Esophagus squamous epithelium (tissue), 5 donors: ENCODE measurements around the gene KCTD6. TPM values are rescaled to one million over a fixed set of nuclear protein-coding genes. Genes with fewer than 3 reads are reported as not detected.
"Not testable (repeated sequence)": the region's sequence is repeated elsewhere in the genome, so short reads cannot be mapped to it uniquely, and the experiment has no call there.

ENCODE experiments used
- DNase-seq: peaks from one replicate; lab custom pipeline; 2025; lab: John Stamatoyannopoulos, UW
- H3K27ac ChIP-seq, 4 donors: fragments of 200-600 bp; sonication (generic); one replicate each; pipeline ENCODE4 v1.5.1; 2016 to 2019; ENCODE audit warnings: mild to moderate bottlenecking in 1 of 4
- H3K27me3 ChIP-seq, 4 donors: fragments of 200-600 bp; sonication (generic); 1 replicate in 3 of 4; 2 replicates in 1 of 4; pipeline versions ENCODE4 v1.5.1 to v1.6.0; 2017 to 2021; ENCODE audit warnings: antibody characterized with exemption in 1 of 4
- H3K36me3 ChIP-seq, 3 donors: fragments of 200-600 bp; sonication (generic); one replicate each; pipeline ENCODE4 v1.5.1; 2016 to 2019
- H3K4me1 ChIP-seq, 3 donors: fragments of 200-600 bp; sonication (generic); one replicate each; pipeline ENCODE4 v1.5.1; 2017 to 2019
- H3K4me3 ChIP-seq, 4 donors: fragments of 200-600 bp; sonication (generic); 1 replicate in 3 of 4; 2 replicates in 1 of 4; pipeline ENCODE4 v1.5.1; 2016 to 2019; ENCODE audit warnings: mild to moderate bottlenecking in 2 of 4, moderate library complexity in 1 of 4
- H3K9me3 ChIP-seq, 3 donors: fragments of 200-600 bp; sonication (generic); one replicate each; pipeline ENCODE4 v1.5.1; 2016 to 2019
- CTCF ChIP-seq, 6 experiments: fragments of 450-650 bp in 4 of 6; fragments of 200-600 bp in 2 of 6; sonication (generic) in 2 of 6; IDR thresholded peaks; one replicate each; pipeline ENCODE4 v1.5.1; 2016 to 2019; ENCODE audit warnings: antibody characterized with exemption in 6 of 6, mild to moderate bottlenecking in 4 of 6, moderate library complexity in 4 of 6
- POLR2A ChIP-seq, 4 donors: fragments of 450-650 bp; IDR thresholded peaks; one replicate each; pipeline ENCODE4 v1.6.1; 2017; ENCODE audit warnings: antibody characterized with exemption in 4 of 4, mild to moderate bottlenecking in 4 of 4, moderate library complexity in 3 of 4
- WGBS, 2 donors: methylation state at CpG; one replicate each; pipeline ENCODE4 v1.1.5; 2018; 5-methylcytosine and 5-hydroxymethylcytosine counted together
- intact Hi-C: fragments of 100-400 bp; cut with DNase I; formaldehyde crosslinking; loops from one replicate; pipeline ENCODE4 v1.15.0; 2022
- total RNA-seq, 4 donors: library from RNA; depleted of rRNA; stranded (reverse); fragments of >200 nt; gene quantifications; one replicate each; pipeline ENCODE4 v1.1.0, GENCODE V29; 2016
- donor health status: DM: yes; HTN: yes; CAD: no.

The KCTD6 gene
- total RNA-seq, 4 donors from 2014 or later = 8.3 to 24.6 (median 16.2) TPM

GRCh38 chr3:58521917-58522631 lies 30.2 kb downstream of the KCTD6 start:
- intact Hi-C loops = no loop called here
- H3K4me1 ChIP-seq = peaks cover 10 to 46% (median 15%) of the 10 kb centered on the region in 3 donors
- TF ChIP-seq CTCF (IDR thresholded peaks at IDR 0.05) (no peak), POLR2A (IDR thresholded peaks at IDR 0.05) (no peak)
- H3K27me3 ChIP-seq = no peaks in the 10 kb centered on the region
- DNase-seq = no peak
- H3K9me3 ChIP-seq = no peaks in the 10 kb centered on the region
- H3K36me3 ChIP-seq = peaks cover 0 to 61% (median 0%) of the 10 kb centered on the region in 3 donors
- 63 to 69% methylated on average over 3 to 6 of the region's 10 CpGs for WGBS, 2 donors
- no peak overlapping the region for H3K4me3 ChIP-seq
- H3K27ac ChIP-seq = no peak overlapping the region

GRCh38 chr3:58522759-58523425 lies 31.0 kb downstream of the KCTD6 start:
- Histone ChIP-seq H3K27ac (no peak overlapping the region), H3K27me3 (no peaks in the 10 kb centered on the region), H3K36me3 (peaks cover 0 to 57% (median 0%) of the 10 kb centered on the region in 3 donors), H3K4me1 (peaks cover 10 to 43% (median 12%) of the 10 kb centered on the region in 3 donors), H3K4me3 (no peak overlapping the region), H3K9me3 (no peaks in the 10 kb centered on the region)
- intact Hi-C loops = no loop called here
- WGBS, 2 donors = 92 to 93% methylated on average over 3 to 5 of the region's 5 CpGs
- no peak for DNase-seq
- TF ChIP-seq POLR2A (IDR thresholded peaks at IDR 0.05) (no peak), CTCF (IDR thresholded peaks at IDR 0.05) (no peak)

- no peak for TF ChIP-seq CTCF (IDR thresholded peaks at IDR 0.05)
- TF ChIP-seq POLR2A (IDR thresholded peaks at IDR 0.05) = no peak
- Histone ChIP-seq H3K27ac (no peak overlapping the region), H3K36me3 (peaks cover 0 to 53% (median 0%) of the 10 kb centered on the region in 3 donors), H3K27me3 (no peaks in the 10 kb centered on the region), H3K4me1 (peaks cover 10 to 48% (median 15%) of the 10 kb centered on the region in 3 donors), H3K4me3 (no peak overlapping the region), H3K9me3 (no peaks in the 10 kb centered on the region)
- DNase-seq = no peak
- 85 to 94% methylated on average over 2 to 5 of the region's 11 CpGs for WGBS, 2 donors
- intact Hi-C loops = no loop called here
Measured at GRCh38 chr3:58524326-58524888, 32.5 kb downstream of the KCTD6 start.

GRCh38 chr3:58526515-58526957 lies 34.6 kb downstream of the KCTD6 start:
- WGBS, 2 donors = 80% methylated on average over 1 of the region's 7 CpGs; no CpG with 5 or more reads in 1 of the 2 donors
- TF ChIP-seq POLR2A (IDR thresholded peaks at IDR 0.05) (no peak), CTCF (IDR thresholded peaks at IDR 0.05) (no peak)
- DNase-seq = no peak

GRCh38 chr3:58527440-58527839 lies 35.5 kb downstream of the KCTD6 start:
- Histone ChIP-seq H3K4me1 (peaks cover 10 to 60% (median 15%) of the 10 kb centered on the region in 3 donors), H3K36me3 (peaks cover 0 to 39% (median 5%) of the 10 kb centered on the region in 3 donors)
- H3K9me3 ChIP-seq, H3K4me3 ChIP-seq, intact Hi-C loops, DNase-seq, H3K27me3 ChIP-seq, H3K27ac ChIP-seq: not testable (repeated sequence)
- 73 to 81% methylated on average over 2 to 3 of the region's 3 CpGs for WGBS, 2 donors

More at GRCh38 chr3:58526515-58526957, 34.6 kb downstream of the KCTD6 start:
- Histone ChIP-seq H3K4me1 (peaks cover 10 to 54% (median 15%) of the 10 kb centered on the region in 3 donors), H3K9me3 (no peaks in the 10 kb centered on the region), H3K27ac (no peak overlapping the region), H3K27me3 (no peaks in the 10 kb centered on the region), H3K36me3 (peaks cover 0 to 41% (median 5%) of the 10 kb centered on the region in 3 donors), H3K4me3 (no peak overlapping the region)
- intact Hi-C loops = no loop called here
